Measurements from ENCODE around the gene SMG7. TPM values are rescaled to one million over a fixed set of nuclear protein-coding genes. Genes with fewer than 3 reads are reported as not detected.

SMG7 gene
- total RNA-seq, 1 donor, result 36.7 TPM

DNA sequence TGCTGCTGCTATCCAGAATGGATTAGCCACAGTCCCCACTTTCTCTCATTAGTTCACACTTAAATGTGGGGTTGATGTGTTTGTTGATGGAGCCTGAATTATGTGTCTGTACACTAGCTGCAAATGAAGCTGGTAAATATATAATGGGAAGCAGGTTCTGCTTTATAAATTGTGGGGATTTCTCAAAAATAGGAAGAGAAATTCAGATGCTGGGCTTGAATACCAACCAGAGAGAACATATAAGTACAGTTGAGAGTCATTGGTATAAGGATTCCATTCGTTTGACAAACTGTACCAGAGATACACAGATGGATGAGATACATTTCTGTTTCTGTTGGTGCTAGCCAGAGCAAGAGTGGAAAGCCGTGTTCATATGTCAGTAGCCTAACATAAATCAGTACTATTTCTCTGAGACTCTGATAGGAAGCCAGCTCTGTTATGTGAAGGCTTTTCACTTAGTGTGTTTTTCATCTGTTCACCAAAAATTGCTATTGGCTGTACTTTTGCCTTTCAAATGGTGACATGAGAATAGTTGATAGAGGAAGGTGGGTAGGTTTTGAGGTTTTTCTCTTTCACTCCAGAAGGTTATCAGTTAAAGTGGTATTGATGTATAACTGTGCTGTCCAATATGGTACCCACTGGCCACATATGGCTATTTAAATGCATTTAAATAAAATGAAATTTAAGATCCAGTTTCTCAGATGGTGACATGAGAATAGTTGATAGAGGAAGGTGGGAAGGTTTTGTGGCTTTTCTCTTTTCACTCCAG is 15.6 kb downstream of the SMG7 start:
- H3K4me3 ChIP-seq (ENCODE audit: low read depth, low read length), result no peak overlapping the region
- DNase-seq (ENCODE audit: low read depth), result no peak
- TF ChIP-seq CTCF (IDR thresholded peaks at IDR 0.05; ENCODE audit: insufficient read depth, low read depth, low read length), result no peak

DNA sequence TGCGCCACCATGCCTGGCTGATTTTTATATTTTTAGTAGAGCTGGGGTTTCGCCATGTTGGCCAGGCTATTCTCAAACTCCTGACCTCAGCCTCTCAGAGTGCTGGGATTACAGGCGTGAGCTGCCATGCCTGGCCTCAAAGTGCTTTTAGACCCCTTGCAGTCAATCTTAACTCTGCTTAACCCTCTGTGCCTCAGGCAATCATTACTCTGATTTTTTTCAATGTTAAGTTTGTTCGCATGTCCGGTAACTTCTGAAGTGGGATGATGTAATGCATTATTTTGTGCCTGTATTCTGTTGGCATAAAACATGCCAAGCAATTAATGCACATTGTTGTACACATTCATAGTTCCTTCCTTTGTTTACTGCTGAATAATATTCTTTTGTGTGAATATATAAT is 18.6 kb downstream of the SMG7 start:
- TF ChIP-seq CTCF (IDR thresholded peaks at IDR 0.05; ENCODE audit: insufficient read depth, low read depth, low read length), result no peak
- no peak overlapping the region for H3K4me3 ChIP-seq (ENCODE audit: low read depth, low read length)
- no peak for DNase-seq (ENCODE audit: low read depth)

DNA sequence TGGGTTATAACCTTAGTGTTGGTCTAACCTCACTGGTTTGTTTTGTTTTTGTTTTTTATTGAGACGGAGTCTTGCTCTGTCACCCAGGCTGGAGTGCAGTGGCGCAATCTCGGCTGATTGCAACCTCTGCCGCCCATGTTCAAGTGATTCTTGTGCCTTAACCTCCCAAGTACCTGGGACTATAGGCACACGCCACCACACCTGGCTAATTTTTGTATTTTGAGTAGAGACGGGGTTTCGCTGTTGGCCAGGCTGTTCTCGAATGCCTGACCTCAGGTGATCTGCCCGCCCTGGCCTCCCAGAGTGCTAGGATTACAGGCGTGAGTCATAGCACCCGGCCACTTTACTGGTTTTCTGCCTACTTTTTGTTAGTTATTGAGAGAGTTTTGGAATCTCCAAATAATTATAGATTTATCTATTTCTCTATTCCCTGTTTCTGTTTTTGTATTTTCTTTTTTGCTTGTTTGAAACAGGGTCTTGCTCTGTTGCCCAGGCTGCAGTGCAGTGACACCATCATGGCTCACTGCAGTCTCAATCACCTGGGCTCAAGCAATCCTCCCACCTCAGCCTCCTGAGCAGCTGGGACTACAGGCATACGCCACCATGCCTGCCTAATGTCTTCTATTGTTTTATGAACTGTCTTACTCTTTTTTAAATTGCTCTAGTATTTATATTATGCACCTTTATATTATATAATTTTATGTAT is 21.4 kb downstream of the SMG7 start:
- no peak overlapping the region for H3K4me3 ChIP-seq (ENCODE audit: low read depth, low read length)
- DNase-seq (ENCODE audit: low read depth), result peak; percentile 13
- no peak for TF ChIP-seq CTCF (IDR thresholded peaks at IDR 0.05; ENCODE audit: insufficient read depth, low read depth, low read length)

- no peak for TF ChIP-seq CTCF (IDR thresholded peaks at IDR 0.05; ENCODE audit: insufficient read depth, low read depth, low read length)
- no peak overlapping the region for H3K4me3 ChIP-seq (ENCODE audit: low read depth, low read length)
- DNase-seq (ENCODE audit: low read depth), result no peak
These were observed 23.1 kb downstream of the SMG7 start for GRCh38 chr1:183495420-183495819.

DNA sequence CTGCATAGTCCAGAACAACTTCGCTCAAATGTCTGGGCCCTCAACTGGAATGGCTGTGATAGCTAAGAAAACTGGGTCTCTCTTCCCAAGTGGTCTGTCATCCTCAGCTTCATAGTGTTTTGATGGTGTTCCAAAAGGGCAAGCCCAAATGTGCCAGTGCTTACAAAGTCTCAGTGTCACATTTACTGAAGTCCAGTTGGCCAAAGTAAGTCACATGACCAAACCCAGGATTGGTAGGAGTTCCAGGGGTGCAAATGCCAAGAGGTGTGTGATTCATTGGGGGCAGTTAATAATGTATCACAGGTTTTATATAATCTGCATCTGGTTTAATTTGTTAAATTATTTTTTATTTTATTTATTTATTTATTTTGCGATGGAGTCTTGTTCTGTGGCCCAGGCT is 24.9 kb downstream of the SMG7 start:
- no peak for DNase-seq (ENCODE audit: low read depth)
- no peak for TF ChIP-seq CTCF (IDR thresholded peaks at IDR 0.05; ENCODE audit: insufficient read depth, low read depth, low read length)
- no peak overlapping the region for H3K4me3 ChIP-seq (ENCODE audit: low read depth, low read length)

DNA sequence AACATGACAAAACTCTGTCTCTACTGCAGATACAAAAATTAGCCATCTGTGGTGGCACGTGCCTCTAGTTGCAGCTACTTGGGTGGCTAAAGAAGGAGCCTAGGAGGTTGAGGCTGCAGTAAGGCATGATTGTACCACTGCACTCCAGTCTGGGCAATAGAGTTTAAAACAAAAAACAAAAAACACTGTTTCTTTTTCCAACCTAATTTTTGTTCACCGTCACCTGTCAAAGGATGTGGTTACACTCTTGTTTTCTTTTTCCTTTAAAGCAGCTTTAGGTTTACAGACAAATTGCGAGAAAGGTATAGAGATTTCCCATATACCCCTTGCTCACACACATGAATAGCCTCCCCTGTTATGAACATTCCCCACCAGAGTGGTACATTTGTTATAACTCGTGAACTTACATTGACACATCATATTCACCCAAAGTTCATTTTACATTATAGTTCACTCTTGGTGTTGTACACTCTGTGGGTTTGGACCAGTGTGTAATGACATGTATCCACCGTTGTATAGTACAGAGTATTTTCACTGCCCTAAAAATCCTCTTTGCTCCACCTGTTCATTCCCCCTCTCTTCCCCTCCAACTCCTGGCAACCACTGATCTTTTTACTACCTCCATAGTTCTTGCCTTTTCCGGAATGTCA is 26.2 kb downstream of the SMG7 start:
- no peak for DNase-seq (ENCODE audit: low read depth)
- TF ChIP-seq CTCF (IDR thresholded peaks at IDR 0.05; ENCODE audit: insufficient read depth, low read depth, low read length), result no peak

More for the DNA sequence above, 26.2 kb downstream of the SMG7 start:
- H3K4me3 ChIP-seq (ENCODE audit: low read depth, low read length), result no peak overlapping the region
